Measurements from ENCODE around the gene PLAGL2.

Gene PLAGL2

GRCh38 chr20:32153156-32153665, 54.3 kb downstream of the PLAGL2 start:
- DNase-seq, result no peak

GRCh38 chr20:32152421-32153155, 55.0 kb downstream of the PLAGL2 start:
- no peak for DNase-seq

GRCh38 chr20:32150291-32150848, 57.2 kb downstream of the PLAGL2 start:
- DNase-seq, result no peak

- no peak for DNase-seq
These were observed 57.9 kb downstream of the PLAGL2 start for GRCh38 chr20:32149566-32150170.

DNA sequence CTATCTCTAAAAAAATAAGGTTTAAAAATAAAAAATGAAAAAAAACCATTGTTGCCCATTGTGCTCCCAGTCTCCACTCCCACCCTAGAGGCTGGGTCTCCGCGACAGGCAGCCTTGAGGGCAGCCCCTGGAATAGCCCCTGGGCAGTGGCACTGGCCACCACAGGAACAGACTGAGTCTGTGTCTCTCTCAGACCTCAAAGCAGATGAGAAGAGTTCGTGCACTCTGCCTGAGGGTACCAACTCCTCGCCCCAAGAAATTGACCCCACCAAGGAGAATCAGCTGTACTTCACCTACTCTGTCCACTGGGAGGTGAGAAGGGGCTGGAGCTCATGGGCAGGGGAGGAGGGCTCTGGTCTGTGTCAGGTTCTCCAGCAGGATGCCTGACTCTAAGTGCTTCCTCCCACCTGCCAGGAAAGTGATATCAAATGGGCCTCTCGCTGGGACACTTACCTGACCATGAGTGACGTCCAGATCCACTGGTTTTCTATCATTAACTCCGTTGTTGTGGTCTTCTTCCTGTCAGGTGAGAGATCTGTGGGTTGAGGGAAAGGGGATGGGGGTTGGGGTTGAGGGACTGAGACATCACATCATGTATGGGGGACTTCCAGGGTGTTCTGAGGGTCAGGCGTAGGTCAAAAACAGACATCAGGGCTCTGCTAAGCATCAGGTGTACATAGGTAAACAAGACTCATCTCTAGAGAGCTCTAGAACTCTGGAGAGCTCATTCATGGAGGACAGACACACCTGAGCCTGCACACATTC, 62.5 kb downstream of the PLAGL2 start:
- no peak for DNase-seq

DNA sequence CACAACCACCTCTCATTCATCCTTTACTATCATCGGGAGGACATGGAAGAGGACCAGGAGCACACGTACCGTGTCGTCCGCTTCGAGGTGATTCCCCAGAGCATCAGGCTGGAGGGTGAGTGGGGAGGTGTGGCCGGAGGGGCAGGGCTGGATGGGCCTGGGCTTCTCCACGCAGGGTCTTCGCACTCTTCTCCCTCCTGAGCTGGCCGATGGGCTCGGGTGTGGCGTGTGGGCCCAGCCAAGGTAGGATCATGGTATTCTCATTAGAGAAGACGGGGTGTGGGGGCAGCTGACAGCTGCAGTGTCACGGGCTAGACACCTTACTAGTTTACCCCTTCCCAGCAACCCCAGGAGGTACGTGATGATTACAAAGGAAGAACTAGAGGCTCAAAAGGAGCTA, 64.6 kb downstream of the PLAGL2 start:
- DNase-seq, result no peak

Measured in amygdala (tissue), 56 donors.